ENCODE measurements around the gene CCSER1. TPM values are rescaled to one million over a fixed set of nuclear protein-coding genes. Genes with fewer than 3 reads are reported as not detected.

CCSER1 gene
- total RNA-seq, 1 experiment from 2014 or later, result not detected

DNA sequence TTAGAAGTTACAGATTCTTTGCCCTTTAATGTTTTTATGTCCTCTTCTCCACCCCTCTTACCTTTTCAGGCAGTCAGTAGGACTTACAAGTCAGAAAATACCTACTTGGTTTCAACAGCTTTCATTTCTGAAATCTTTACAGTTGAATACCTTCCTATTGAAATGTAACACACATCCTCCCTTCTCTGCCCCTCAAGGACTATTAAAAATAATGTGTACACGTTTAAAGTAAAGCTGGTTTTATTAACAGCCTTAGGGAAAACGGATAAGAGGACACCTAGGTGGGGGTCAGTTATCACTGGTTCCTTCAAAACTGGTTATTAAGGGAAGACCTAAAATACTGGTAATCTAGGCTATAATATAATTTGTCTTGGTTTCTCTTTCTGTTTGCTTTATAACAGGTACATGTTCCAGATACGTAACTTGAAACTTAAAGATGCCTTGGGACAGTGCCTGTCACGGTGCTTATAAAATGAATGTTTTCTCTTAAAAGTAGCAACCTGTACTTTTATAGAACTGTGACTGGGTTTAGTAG is 1.8 kb downstream of the CCSER1 start:
- no peak for DNase-seq (ENCODE audit: low spot score)

DNA sequence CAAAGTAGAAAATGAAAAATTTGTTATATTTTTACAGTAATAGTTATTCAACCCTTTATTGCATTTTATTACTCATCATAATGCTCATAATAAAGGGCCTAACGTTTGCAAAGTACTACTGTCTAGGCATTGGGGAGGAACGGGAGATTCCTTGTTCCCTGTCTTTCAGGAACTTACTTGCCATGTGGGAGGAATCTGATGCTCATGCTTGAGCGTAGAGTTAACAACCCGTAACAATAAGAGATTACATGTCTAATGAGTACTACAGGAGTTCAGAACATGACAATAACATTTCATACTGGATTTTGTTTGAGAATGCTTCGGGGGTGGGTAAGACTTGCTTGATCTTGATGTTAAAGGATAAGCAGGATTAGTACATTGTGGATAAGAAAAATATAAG is 2.9 kb downstream of the CCSER1 start:
- DNase-seq (ENCODE audit: low spot score), result no peak

DNA sequence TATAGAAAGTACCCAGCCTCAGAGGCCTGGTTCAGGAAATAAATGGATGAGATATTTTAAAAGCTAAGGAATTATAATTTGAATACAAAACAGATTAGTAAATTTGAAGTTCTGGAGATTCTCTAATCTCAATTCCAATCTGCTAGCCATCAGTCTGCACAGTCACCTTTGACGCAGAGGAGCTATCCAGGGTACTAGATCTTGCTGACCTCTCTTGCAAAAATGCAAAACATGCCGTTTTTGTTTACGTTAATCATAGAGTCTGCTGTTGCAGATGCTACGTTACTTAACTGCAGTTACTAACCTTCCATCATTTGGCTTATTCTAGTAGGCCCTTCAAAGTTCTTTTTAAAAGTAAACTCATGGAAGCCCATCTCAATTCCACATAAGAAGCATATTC is 10.4 kb downstream of the CCSER1 start:
- peak; percentile 51 for DNase-seq (ENCODE audit: low spot score)

DNA sequence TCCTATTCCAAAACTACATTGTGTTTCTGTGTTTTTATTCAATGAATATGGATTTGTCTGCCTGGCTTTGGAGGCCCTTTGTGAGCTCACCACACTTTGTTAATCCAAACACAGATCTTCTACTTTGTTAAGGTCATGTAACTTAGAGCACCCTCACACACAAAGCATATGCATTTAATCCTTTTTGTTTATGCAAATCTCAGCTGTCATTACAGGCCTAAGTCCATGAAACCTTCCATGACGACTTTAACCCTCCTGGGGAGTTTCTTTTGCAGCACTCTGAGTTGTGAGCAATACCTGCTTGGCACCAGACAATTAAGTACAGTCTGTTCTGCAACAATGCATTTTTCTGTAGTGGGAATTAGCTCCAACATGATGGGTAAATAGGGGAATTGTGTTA is 14.9 kb downstream of the CCSER1 start:
- DNase-seq (ENCODE audit: low spot score), result no peak

DNA sequence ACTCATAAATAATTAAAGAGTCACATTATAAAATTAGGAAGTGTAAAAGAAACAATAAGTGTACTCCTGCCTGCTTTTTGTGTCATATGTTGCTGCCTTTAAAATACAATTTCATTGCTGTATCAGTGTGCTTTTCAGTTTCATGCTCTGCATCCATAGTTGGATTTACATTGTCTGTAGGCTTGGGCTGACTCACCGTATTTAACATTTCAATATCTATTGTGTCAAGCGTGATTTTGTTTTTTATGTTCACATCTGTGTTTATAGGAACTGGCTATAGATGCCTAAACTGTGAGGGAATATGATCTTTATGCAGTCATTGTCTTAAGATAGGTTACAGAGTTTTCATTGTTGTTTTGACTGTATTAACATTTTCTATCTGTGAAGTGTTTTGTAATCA is 18.1 kb downstream of the CCSER1 start:
- DNase-seq (ENCODE audit: low spot score), result no peak

DNA sequence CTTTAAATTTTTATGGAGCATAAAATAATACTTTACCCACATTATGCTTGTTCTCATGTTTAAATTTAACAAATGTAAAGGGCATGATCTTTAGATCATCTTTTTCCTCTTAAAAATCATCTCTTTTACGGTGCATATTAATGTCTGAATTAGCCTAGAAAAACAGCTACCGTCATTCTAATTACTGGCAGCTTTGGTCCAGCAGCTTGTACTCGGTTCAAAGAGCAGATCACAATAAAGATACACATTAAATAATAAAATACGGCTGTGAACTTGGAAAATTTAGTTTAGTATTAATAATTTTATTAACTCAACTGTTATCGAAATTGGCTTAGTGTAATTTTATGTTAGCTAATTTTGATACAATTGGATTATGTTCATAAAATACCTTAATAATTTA is 19.1 kb downstream of the CCSER1 start:
- DNase-seq (ENCODE audit: low spot score), result no peak

DNA sequence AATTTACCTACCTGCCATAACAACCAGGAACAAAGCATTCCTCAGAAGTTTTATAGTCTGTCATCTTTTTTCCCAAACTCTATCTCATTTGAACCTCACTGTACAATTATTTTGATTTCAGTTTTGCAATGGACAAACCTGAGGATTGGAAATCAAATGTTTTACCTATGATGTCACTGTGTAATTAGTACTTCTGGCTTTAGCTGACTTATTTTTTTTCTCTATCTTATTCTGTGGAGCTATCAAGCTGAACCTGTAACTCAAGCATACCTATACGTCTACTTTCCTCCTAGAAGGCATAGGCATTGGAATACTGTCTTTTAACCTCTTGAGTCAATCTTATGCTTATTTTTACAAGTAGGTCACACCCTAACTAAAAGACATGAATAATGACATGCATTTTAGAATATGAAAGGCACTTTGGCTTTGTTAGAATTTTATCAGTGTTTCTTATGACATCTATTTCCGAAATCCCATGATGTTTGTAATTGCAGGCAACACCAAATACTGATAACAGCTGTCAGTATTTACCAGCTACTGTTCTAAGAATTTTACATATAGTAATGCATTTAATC is 21.5 kb downstream of the CCSER1 start:
- no peak for DNase-seq (ENCODE audit: low spot score)

DNA sequence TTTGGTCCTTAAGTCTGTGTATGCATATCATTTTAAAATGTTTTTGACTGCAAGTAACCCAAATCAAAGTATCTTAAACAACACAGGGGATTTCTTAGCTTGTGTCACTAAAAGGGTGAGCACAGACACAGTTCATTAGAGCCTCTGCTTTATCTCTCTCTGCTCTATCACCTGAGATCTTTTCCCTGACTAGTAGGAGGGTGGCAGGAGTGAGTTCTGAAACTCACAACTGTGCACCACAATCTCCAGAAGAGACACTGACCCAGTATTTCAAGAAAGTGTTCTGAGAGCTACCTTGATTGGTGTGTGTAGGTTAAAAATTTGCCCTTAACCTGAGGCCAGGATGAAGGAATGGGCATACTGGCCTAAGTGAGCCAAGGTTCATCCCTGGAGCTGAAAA is 24.8 kb downstream of the CCSER1 start:
- no peak for DNase-seq (ENCODE audit: low spot score)

DNA sequence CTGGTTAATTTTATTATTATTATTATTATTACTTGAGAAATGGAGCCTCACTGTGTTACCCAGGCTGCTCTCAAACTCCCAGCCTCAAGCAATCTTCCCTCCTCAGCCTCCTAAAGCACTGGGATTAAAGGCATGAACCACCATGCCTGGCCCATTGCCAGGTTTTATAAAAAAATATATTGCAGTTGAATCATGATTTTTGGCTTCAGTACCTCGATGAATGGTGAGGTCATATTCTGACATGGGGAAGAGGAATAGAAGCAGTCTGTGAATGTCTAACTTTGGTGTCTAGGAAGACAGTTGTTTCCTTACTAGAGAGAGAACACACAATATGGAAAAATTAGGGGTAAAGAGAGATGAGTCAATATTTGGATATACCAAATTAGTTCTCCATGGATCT is 32.0 kb downstream of the CCSER1 start:
- DNase-seq (ENCODE audit: low spot score), result peak; percentile 38

DNA sequence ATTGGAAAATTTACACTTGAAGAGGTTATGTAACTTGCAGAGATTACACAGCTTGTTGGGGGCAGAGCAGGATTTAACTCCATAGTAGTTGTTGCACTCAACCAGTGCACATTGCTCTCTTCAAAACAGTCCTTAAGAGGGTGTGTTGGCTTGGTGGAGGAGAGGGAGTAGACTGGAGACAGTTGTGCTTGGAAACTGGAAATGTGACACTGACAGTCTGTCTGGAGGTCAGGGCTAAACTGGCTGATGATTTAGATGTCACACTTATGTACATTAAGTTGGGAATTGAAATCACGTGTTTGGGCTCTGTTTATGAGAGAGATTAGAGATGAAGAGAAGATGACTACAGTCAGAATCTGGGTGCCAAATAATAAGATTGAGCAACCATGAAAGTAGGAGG is 32.9 kb downstream of the CCSER1 start:
- no peak for DNase-seq (ENCODE audit: low spot score)

DNA sequence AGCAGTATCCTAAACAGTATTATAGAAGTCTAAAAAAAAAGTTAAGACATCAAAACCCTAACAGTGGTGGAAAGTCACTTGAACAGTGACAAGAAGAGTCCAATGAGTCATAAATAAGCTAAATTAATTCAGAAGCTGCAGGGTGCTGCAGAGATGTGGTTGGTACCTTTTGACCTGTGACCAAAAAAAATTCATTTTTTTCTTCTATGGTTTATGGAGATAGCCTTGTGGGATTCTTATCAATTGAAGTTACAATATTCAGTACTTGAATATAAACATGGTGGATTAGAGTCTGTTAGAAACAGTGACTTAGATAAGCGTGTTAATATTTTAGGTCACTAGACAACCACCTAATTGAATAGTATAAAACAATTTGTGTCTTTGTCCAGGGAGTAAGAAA is 35.4 kb downstream of the CCSER1 start:
- DNase-seq (ENCODE audit: low spot score), result no peak

DNA sequence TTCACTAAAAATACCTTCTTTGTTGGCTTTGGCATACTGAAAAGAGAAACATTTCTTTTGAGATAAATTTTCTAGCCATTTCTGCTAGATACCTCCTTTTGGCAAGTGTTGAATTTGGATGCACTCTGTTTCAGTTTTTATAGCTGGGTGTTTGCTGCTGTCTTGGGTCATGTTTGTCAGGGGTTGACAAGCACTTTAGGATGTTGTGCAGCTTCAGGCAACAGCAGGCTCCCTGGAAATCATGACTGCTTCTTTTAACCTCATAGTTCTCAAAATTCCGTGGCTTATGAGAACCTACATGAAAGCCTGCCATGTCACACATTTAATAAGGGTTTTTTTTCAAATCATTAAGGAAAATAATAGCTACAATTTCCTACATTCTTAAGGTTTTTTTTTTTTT is 36.7 kb downstream of the CCSER1 start:
- DNase-seq (ENCODE audit: low spot score), result no peak

DNA sequence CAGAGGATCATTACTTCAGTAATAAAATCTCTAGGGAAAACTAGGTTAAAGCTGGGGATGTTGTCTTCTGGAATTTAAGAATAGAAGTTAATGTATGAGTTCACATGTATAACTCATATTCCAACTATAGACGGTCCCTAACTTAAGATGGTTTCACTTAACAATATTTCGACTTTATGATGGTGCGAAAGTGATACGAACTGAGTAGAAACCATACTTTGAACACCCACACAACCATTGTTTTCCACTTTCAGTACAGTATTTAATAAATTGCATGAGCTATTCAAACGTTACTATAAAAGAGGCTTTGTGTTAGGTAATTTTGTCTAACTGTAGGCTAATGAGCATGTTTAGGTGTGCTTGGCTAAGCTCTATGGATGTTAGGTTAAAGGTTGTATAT is 38.7 kb downstream of the CCSER1 start:
- no peak for DNase-seq (ENCODE audit: low spot score)

DNA sequence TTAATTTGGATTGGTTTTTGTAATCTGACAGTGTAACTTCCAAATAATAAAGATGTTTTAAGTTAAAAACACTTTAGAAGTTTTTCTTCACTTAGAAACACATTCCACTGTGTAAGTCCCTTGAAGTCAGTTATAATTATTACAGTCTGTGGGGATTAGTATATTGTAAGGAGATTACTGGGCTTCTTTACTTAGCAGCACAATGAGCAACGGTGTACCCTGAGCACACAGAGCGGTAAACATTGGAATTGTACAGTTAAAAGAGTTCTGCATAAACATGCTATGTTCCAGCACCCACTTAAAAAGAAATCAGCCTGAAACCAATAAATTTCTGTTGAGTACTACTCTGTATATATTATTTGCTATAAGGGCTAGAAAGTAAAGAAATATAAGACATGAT is 44.3 kb downstream of the CCSER1 start:
- DNase-seq (ENCODE audit: low spot score), result no peak

DNA sequence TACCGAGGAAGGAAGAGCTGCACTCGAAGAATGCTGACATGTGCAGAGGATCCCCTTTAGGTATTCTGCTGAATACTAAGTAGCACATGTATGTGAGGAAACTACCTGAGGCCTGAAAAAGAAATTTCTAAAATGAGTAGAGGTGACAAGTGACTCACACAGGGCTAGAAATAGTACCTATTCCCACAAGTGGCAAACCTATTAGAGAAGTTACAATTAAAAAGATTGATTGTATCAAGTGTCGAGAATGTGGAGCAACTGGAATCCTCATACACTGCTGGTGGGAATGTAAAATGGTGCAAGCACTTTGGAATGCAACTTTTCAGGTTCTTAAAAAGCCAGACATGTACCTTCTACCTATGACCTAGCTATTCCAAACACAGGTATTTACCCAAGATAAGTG is 47.4 kb downstream of the CCSER1 start:
- DNase-seq (ENCODE audit: low spot score), result no peak

DNA sequence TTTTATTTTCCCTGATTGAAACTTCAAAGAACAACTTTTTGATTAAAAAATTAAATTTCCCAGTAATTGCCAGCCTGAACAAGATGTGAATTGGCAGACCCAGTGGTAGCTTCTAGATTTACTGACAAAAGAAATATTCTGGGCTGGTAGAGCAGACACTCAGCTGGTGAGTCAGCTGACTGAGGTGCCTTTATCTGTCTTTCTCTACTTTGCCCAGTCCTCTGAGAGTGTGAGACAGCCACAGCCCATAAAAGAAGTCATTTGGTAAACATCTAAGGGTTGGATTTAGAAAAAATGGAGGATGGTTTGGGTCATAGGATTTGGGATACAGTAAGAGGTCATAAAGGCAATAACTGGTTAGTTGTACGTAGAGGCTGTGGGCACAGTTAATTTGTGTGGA is 54.5 kb downstream of the CCSER1 start:
- DNase-seq (ENCODE audit: low spot score), result no peak

DNA sequence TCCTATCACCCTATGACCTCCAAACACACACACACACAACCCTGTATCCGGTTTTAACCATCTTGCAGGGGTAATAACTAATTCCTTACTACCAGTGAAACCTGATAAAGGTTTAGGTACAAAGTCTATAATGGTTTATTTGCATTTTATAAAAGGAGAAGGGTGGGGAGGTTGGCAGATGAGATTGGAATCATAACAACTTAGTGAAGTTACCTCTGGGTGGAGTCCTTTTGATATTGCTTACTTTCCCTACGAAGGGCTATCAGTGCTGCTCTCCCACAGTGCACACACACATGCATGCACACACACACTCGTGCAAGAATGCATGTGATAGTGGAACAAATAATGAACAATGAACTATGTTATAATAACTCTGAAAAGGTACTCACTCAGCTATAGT is 56.1 kb downstream of the CCSER1 start:
- no peak for DNase-seq (ENCODE audit: low spot score)

DNA sequence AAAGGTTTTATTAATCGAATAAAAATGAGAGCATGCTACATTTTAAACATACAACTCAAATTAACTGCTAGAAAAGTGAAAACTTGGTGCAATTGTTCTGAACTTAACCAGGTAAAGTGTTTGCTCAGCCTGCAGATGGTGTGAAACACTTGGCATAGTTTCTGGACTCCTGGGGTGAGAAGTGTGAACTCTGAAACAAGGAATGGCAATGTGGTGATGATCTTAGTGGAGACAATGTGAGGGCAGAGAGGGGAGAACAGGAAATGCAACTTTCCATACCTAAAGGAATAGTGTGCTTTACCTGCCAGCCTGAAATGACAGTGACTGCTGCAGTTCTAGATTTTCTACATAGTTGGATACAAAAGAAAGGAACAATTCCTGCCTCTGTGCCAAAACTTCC is 57.4 kb downstream of the CCSER1 start:
- no peak for DNase-seq (ENCODE audit: low spot score)

DNA sequence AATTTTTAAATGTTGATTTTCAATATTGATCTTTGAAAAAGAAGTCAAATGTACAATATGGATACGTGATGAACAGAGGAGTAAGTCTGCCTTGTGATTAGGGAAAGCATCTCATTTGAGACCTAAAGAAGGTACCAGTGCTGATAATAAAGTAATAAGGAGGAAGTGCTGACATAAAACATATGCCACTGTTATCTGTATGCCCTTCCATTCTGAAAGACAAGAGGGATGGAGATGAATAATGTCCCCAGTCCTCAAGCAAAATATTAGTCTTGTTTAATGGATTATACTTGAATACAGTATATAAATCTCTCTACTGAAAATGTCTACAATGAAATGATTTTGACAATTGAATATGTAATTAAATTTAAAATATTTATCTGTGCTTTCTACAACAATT is 58.2 kb downstream of the CCSER1 start:
- no peak for DNase-seq (ENCODE audit: low spot score)

DNA sequence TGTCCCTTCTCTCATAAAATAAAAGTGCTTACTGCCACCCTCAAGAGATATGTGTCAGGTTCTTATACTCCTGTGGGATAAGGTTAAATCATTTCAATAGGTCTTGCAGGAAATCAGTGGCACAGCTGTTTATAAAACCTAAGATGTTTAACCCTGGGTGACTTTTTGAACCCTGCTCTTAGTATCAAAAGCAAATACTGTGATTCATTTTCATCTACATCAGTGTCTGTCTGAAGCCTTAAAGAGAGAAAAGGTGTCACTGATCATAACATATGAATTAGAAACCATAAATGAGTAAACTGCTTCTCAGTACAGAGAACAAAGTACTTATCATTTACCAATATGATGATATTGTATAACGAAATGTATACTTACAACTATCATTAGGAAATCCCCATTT is 59.0 kb downstream of the CCSER1 start:
- no peak for DNase-seq (ENCODE audit: low spot score)

DNA sequence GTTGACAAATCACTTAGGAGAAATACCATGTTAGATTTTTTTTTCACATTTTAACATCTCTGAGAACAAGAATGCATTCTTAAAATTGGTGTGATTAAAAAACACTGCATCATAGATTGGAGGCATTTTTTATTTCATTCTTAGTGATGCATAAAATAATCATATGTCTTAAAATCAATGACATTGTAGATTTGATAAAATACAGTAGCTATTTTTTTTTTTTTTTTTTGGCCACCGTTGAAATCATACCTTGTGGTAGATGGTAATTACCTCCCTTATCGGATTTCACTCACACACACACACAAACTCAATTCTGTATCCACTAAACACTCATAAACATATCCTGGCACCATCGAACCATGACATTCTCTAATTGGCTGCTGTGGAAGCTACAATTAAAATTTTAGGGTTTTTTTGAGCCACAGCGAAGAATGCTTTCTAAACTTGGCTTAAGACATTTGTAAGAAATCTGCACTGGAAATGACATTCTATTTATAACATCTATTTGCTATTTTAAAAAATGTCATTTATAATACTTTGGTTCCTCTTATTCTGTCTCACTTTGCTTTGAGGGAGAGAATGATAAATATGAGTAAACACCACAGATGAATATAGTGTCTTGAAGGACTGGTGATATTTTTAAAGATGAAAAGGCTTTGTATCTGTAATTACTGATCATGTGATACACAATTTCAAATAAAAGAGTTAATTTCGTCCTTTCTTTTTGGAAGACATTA is 60.1 kb downstream of the CCSER1 start:
- DNase-seq (ENCODE audit: low spot score), result no peak

DNA sequence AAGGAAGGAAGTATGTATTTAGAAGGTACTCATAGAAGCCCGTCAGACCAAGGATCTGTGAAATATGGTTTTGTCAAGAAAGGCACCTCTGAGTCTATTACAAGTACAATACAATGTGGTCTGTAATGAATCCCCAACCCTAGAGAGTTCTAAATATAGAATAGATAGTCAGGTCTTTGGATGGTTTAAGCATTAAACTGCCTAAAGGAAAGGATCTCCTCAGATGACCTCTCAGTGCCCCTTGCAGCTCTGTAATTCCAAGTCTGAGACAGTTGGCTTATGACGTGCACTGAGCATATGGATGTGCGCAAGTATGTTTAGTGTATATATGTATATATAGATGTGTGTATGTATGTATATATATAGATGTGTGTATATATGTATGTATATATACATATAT is 62.0 kb downstream of the CCSER1 start:
- no peak for DNase-seq (ENCODE audit: low spot score)

DNA sequence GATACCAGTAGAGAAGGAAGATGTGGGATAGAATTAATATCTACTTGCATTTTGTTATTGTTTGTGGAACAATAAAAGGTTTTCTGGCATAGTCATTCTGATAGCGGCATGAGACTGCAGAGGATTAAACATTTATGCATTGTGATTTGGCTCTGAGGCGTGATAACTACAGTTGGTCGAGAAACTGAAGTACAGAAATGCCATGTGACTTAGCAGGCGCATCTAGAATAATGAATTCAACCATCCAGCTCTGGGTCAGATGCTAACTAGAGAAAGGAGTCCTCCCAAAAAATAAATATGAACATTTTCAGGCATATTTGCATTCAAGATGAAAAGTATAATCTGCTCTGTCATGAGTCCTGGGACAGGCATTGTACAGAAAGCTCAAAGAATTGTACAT is 62.8 kb downstream of the CCSER1 start:
- no peak for DNase-seq (ENCODE audit: low spot score)

DNA sequence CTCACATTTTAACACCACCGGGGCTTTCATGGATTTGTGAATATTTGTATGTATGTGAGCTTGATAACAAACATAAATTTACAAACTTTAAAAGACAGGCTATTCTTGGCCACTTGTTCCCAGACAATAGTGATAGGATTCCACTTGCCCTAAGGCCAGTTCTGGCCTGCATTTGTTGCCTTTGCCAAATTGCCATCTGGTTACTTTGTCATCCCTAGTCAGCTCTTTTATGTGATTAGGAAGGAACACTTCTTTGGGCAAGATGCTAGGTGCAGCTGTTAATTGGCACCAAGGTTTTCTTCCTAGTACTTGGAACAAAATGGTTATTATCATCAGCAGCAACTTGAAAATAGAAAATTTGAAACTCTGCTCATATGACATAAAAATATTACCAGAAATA is 63.3 kb downstream of the CCSER1 start:
- no peak for DNase-seq (ENCODE audit: low spot score)
